HG03342 (cell line): ENCODE results near the gene TMPRSS12.
"Not testable (repeated sequence)": the region's sequence is repeated elsewhere in the genome, so short reads cannot be mapped to it uniquely, and the experiment has no call there.

Experiments used
- ATAC-seq: cut with Tn5 transposase; IDR thresholded peaks from one replicate; pipeline ENCODE4 v1.9.1; 2021; ENCODE audit warnings: mild to moderate bottlenecking, moderate library complexity; ENCODE audit not compliant: unreplicated experiment

Gene TMPRSS12, protein sequence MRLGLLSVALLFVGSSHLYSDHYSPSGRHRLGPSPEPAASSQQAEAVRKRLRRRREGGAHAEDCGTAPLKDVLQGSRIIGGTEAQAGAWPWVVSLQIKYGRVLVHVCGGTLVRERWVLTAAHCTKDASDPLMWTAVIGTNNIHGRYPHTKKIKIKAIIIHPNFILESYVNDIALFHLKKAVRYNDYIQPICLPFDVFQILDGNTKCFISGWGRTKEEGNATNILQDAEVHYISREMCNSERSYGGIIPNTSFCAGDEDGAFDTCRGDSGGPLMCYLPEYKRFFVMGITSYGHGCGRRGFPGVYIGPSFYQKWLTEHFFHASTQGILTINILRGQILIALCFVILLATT

DNA sequence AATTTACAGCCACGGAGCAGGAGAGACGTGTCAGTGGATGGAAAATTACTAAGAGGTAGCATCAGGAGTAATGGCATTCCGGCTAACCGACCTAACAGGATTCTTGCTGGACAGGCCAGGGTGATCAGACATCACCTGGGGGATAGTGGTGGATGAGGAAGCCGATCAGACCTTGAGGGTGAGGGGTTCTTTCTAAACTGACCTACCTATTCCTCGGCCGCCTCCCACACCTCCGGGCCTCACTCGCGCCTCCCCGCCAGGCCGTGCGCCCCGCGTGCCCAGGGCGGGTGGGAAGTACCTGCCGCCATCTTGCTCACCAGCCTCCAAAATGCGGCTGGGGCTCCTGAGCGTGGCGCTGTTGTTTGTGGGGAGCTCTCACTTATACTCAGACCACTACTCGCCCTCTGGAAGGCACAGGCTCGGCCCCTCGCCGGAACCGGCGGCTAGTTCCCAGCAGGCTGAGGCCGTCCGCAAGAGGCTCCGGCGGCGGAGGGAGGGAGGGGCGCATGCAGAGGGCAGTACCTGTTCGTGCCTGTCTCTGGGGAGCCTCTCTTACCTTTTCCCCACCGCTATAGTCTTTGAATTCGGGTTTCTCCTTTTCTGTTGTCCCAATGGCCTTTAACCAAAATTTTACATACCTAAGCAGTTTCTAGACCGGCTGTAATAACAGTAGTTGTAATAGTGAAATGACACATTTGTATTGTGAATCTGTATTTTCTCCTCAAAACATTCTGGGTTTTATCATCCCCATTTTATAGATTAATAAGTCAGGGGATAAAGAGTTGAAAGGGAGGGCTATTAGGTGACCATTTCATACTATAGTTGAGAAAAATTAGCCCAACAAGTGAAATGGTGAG, at the start of gene TMPRSS12:
TSS of gene TMPRSS12 (plus strand) at position 290 of the 857 bp plus-strand sequence. CDS start at position 329, 39 bp downstream.
- ATAC-seq = no peak

DNA sequence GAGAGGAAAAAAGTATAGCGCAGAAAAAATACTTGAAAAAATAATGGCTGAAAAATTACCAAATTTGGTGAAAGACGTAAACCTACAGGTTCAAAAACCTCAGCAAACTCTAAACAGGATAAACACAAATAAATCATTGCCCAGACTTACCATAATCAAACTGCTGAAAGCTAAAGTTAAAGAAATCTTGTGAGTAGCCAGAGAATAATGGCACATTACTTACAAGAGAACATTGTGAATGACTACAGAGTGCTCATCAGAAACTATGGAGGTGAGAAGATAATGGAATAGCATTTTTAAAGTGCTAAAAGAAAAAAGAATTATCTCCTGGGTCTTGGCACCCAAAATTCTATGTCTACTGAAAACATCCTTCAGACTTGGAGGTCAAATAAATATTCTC, 42.8 kb upstream of the TMPRSS12 start:
- ATAC-seq = no peak

DNA sequence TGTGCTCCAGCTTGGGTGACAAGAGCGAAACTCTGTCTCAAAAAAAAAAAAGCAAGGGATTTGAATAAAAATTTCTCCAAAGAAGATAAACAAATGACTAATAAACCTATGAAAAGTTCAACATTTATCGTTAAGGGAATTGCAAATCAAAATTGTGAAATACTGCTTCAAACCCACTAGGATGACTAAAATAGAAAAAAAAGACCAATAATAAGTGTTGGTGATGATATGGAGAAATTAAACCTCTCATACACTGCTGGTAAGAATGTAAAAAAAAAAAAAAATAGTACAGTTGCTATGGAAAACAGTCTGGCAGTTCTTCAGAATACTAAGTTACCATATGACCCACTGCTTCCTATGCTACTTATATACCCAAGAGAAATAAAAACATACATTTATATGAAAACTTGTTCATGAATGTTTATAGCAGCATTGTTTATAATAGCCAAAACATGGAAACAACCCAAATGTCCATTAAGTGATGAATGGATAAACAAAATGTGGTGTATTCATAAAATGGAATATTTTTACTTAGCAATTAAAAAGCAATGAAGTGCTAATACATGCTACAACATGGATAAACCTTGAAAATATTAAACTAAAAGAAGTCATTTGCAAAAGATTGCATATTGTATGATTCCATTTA, 39.4 kb upstream of the TMPRSS12 start:
- no peak for ATAC-seq

DNA sequence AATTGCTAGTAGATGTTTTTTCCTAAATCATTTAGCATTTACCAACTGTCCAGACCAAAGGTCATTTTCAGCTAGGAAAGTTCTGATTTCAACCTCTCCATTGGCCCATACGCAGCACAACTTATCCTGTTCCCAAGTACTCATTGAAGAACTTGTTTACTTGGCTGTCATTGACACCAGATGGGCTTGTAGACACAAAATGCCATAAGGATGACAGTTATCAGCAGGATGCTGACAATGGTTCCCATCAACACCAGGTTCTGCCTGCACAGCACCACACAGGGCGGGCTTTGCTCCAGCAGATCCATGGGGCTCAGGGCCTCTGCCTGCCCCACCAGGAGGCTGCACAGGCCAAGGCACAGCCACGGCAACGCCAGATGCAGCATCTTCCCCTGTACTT, 36.5 kb upstream of the TMPRSS12 start:
- no peak for ATAC-seq

DNA sequence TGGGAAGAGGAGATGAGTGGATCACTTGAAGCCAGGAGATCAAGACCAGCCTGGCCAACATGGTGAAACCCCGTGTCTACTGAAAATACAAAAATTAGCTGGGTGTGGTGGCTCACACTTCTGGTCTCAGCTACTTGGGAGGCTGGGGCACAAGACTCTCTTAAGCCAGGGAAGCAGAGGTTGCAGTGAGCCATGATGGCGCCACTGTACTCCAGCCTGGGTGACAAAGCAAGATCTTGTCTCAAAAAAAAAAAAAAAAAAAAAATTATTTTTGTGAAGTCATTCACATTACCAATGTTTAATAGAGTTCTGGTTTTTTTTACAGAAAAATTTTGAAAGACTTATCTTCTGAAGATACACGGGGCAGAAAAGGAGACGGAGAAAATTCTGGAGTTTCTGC, 33.6 kb upstream of the TMPRSS12 start:
- ATAC-seq = not testable (repeated sequence)

DNA sequence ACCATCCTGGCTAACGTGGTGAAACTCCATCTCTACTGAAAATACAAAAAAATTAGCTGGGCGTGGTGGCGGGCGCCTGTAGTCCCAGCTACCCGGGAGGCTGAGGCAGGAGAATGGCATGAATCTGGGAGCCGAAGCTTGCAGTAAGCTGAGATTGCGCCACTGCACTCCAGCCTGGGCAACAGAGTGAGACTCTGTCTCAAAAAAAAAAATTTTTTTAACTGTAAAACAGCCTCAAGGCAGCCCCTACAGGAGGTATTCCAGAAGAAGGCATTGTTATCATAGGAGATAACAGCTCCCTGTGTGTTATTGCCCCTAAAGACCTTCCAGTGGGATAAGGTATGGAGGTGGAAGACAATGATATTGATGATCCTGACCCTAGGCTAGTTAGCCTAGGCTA, 27.8 kb upstream of the TMPRSS12 start:
- not testable (repeated sequence) for ATAC-seq

DNA sequence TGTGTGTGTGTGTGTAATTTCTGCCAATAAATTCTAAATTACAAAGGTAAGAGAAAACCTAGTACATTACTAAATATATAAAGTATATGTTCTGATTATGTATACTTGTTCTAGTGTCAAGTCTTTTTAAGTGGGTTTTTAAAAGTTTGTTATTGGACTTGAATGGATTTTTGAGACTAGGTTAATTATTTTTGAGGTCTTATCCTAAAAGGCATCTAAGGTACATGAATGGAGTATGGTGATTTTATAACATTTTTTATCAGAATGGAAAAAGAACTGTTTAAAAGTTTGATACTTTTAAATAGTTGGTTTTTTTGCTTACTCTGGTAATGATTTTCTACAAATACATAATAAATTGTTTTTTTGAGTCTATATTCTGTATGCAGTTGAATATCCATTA, 22.5 kb upstream of the TMPRSS12 start:
- ATAC-seq = no peak

DNA sequence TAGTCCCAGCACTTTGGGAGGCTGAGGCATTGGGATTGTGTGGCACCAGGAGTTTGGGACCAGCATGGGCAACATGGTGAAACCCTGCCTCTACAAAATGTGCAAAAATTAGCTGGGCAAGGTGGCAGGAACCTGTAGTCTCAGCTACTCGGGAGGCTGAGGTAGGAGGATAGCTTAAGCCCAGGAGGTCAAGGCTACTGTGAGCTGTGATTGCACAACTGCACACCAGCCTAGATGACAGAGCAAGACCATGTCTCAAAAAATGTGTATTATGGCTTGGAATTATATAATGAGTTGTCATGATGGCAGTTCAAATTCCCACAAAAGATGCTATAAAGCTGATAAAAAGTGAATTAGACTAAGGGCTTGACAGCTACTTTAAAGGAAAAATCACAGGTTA, 20.6 kb upstream of the TMPRSS12 start:
- ATAC-seq = no peak

DNA sequence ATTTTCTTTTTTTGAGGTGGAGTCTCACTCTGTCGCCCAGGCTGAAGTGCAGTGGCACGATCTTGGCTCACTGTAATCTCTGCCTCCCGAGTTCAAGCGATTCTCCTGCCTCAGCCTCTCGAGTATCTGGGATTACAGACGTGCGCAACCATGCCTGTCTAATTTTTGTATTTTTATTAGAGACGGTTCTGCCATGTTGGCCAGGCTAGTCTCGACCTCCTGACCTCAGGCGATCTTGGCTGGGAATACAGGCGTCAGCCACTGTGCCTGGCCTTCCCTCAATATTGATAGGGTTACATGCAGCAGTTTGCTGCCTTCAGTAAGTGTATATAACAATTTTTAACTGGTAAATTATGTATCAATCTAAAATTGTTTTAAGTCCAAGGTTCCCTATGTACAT, 19.0 kb upstream of the TMPRSS12 start:
- not testable (repeated sequence) for ATAC-seq

DNA sequence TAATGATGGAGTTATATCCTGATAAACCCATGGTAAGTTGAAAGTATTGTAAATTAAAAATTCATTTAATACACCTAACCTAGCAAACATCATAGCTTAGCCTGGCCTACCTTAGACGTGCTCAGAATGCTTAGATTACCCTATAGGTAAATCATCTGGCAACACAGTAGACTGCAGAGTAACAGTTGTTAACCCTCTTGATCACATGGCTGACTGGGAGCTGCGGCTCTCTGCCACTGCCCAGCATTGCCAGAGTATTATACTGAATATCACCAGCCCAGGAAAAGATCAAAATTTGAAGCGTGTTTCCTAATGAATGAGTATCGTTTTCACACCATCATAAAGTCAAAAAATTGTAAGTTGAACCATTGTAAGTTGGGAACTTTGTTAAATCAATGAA, 17.8 kb upstream of the TMPRSS12 start:
- no peak for ATAC-seq

DNA sequence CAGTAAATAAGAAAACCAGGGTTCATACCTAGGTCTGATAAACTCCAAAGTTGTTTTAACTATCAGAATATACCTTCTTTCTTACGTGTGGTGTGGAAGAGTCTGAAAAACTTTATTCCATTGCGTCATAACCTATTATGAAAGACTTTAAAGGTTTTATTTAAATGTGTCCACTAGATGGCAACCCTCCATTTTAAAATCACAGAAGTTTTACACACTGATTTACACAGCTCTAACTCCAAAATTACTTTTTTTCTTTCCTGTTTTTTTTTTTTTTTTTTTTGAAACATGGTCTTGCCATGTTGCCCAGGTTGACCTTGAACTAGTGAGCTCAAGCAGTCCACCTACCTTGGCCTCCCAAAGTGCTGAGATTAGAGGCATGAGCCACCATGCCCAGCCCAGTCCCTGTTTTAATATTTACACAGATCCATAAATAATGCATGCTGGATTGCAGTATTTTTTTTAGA, 17.3 kb upstream of the TMPRSS12 start:
- ATAC-seq = no peak

DNA sequence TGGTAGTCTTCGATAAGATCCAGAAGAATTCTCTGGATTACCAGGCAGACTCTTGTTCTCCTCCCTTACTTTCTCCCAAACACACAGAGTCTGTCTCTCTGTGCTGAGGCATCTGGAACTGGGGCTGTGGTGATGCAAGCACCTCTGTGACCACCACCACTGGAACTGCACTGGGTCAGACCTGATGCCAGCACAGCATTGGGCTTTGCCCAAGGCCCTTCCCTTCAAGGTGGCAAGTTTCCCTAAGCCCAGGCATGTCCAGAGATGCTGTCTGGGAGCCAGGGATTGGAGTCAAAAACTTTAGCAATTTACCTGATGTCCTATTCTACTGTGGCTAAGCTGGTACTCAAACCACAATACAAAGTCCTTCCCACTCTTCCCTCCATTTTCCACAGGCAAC, 14.6 kb upstream of the TMPRSS12 start:
- ATAC-seq = no peak

DNA sequence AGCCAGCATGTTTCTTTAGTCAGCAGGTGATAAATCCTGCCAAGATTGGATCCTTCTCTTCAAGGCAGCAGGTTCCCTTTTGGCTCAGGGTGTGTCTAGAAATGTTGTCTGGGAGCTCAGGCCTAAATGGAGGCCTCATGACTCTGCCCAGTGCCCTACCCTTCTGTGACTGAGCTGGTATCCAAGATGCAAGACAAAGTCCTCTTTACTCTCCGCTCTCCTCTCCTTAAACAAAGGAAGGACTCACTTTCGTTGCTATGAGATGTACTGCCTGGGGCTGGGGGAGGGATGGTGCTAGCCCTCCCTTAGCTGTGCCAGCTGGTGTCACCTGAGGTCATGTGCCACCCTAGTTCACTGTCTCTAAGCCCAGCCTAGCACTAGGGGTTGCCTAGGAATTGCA, 13.8 kb upstream of the TMPRSS12 start:
- ATAC-seq = no peak

DNA sequence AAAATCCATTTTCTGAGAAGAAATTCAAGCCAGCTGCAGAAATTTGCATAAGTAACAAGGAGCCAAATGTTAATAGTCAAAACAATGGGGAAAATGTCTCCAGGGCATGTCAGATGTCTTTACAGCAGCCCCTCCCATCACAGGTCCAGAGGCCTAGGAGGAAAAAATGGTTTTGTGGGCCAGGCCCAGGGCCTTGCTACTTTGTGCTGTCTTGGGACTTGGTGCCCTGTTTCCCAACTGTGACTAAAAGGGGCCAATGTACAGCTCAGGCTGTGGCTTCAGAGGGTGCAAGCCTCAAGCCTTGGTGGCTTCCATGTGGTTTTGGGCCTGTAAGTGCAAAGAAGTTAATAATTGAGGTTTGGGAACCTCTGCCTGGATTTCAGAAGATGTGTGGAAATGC, 8.9 kb upstream of the TMPRSS12 start:
- ATAC-seq = not testable (repeated sequence)

DNA sequence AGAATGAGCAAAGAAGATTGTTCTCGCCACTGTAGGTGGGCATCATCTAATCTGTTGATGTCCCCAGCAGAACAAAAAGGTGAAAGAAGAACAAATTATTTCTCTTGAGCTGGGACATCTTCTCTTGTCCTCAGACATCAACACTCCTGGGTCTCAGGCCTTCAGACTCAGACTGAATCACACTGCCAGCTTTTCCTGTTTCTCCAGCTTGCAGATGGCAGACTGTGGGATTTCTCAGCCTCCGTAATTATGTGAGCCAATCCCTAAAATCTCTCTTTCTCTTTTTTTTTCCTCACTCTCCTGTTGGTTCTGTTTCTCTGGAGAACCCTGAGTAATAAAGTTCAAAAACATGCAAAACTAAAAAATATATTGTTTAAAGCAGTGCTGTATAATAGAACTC, 3.7 kb upstream of the TMPRSS12 start:
- no peak for ATAC-seq

DNA sequence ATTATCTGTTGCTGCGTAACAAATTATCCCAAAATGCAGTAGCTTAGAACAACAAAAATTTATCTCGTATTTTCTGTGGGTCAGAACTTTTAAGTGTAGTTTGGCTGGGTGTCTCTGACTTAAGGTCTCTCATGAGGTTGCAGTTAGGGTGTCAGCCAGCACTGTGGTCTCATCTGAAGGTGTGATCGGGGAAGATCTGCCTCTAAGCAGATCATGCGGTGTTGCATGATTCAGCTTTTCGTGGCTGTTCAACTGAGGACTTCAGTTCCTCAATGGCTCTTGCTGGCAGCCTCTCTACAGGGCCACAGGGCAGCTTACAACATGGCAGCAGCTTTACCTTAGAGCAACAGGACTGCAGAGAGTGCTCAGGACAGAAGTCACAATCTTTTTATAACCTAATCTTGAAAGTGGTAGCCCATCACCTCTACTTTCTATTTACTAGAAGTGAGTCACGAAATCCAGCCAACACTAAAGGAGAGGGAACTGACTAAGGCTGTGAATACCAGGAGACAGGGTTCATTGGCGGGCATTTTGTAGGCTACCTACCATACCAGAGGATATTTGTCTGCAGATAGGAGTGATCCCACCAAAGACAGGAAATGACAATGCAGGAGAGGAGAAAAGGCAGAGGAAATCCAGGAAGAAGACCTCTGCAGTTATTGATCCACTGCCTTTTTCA, 1.8 kb upstream of the TMPRSS12 start:
- no peak for ATAC-seq

DNA sequence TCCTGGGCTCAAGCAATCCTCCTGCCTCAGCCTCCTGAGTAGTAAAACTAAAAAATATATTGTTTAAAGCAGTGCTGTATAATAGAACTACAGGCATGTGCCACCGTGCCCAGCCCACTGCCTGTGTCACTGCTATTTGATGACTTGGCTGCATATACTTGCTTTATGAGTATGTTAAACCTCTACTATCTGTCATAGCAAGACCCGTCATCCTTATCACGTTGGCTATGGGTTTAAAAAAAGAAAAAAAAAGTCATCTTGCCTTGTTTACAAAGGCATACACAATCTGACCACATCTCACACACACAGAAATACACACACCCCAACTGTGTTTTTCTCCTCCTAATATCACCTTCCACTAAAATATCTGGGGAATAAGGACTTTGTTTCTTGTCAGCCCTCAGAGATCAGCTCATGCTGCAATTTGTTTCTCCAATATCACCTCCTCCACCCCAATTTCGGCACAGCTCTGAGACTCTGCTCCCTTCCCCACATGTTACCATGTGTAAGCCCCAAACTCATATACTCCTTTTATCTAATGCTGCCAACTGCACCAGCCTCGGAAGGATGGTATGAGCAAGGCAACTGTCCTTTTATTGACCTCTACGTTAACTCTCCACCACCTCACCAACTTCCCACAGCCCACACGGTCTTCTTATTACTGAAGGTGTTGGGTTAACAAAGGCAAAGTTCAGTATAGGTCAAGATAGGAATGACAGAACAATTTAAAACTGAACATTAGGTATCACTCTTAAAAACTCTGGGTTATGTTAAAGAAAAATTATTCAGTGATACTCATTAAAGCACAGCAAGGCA, 802 bp upstream of the TMPRSS12 start:
- ATAC-seq = no peak

DNA sequence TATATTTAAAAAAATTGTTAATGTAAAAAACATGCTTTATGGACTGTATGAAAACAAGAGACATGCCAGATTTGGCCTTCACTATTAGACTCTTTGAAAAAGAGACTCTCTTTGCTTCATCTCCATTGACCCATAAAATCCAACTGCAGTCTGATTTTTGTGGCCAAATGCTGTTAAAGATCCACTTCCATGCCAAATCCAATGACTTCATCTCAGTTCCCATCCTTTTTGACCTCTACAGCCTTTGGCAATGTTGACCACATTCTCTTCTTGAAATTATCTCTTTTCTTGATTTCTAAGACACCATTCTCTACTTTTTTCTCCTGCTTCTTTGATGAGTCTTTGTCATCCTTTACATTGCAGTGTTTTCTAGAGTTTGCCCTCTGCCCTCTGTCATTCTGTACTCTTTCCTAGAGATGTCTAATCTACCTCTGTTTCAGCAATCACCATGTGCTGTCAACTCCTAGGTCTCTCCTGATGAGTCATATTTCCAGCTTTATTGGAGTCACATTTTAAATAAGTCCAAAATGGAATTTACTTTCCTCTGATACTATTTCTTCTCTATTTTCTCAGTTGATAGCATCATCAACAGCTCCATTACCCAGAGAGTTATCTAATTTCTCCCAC, 2.4 kb downstream of the TMPRSS12 start:
- ATAC-seq = no peak

DNA sequence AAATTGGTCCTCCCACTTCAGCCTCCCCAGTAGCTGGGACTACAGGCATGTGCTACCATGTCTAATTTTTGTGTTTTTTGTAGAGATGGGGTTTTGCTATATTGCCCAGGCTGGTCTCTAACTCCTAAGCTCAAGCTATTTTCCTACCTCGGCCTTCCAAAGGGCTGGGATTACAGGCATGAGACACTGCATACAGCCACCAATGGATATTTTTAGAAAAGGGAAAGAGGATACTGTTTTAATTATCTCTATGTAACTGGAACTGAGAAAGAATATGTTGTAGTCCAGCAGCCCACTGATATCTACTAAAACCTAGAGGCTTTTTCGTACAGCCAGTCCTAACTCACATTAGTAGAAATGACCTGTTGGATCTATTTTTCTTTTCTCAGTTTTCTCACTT, 6.2 kb downstream of the TMPRSS12 start:
- no peak for ATAC-seq

DNA sequence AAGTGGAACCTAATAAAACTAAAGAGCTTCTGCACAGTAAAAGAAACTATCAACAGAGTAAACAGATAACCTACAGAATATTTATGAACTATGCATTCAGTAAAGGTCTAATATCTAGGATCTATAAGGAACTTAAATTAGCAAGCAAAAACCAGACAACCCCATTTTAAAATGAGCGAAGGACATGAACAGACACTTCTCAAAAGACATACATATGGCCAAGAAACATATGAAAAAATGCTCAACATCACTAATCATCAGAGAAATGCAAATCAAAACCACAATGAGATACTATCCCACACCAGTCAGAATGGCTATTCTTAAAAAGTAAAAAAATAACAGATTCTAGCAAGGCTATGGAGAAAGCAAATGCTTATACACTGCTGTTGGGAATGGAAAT, 12.5 kb downstream of the TMPRSS12 start:
- ATAC-seq = not testable (repeated sequence)
